ENCODE results near the gene KRT81. TPM values are rescaled to one million over a fixed set of nuclear protein-coding genes. Genes with fewer than 3 reads are reported as not detected.
A peak's percentile ranks its signal among the peaks of the same experiment; 100 is the strongest.
"Not testable (repeated sequence)": the region's sequence is repeated elsewhere in the genome, so short reads cannot be mapped to it uniquely, and the experiment has no call there.

The KRT81 gene
- total RNA-seq, 1 experiment from 2014 or later: 0.70 TPM

GRCh38 chr12:52305921-52306705, 14.8 kb upstream of the KRT81 start:
- ChIA-PET POLR2A (no interaction called here), CTCF (interaction anchor here (0.6 to 7.8 kb wide), 10 partner anchors 9 to 187 kb away, joined by 3 to 76 read pairs (median 9); partner anchors contain the start of gene KRT83)
- DNase-seq (ENCODE audit: low spot score) (no peak), ATAC-seq (peak; percentile 18)
- no peak overlapping the region for H3K4me3 Mint-ChIP-seq
- no peaks in the 10 kb centered on the region for H3K36me3 Mint-ChIP-seq
- no peaks in the 10 kb centered on the region for H3K9me3 Mint-ChIP-seq
- H3K4me1 Mint-ChIP-seq: peaks cover 17% of the 10 kb centered on the region
- H3K27me3 Mint-ChIP-seq (ENCODE audit: low read depth): peaks cover 52% of the 10 kb centered on the region
- H3K27ac Mint-ChIP-seq: no peak overlapping the region
- TF ChIP-seq FOXP4 (CRISPR knock-in tag; IDR thresholded peaks at IDR 0.05) (no peak), E2F5 (CRISPR knock-in tag; IDR thresholded peaks at IDR 0.05) (no peak)

GRCh38 chr12:52304941-52305411, 13.6 kb upstream of the KRT81 start:
- POLR2A ChIA-PET: not testable (repeated sequence)

GRCh38 chr12:52302242-52302914, 11.0 kb upstream of the KRT81 start:
- not testable (repeated sequence) for H3K4me1 Mint-ChIP-seq
- CTCF ChIA-PET: interaction anchor here (1.2 kb wide), 1 partner anchor 23 kb away, joined by 3 read pairs; no protein-coding TSS in a partner anchor

More at GRCh38 chr12:52304941-52305411, 13.6 kb upstream of the KRT81 start:
- Mint-ChIP-seq H3K27me3 (ENCODE audit: low read depth) (peaks cover 43% of the 10 kb centered on the region), H3K4me1 (peaks cover 17% of the 10 kb centered on the region)
- H3K36me3 Mint-ChIP-seq, H3K27ac Mint-ChIP-seq, H3K4me3 Mint-ChIP-seq, H3K9me3 Mint-ChIP-seq: not testable (repeated sequence)
- DNase-seq (ENCODE audit: low spot score) (peak; percentile 40), ATAC-seq (peak; percentile 69)
- CTCF ChIA-PET: interaction anchor here (0.6 to 1.0 kb wide), 2 partner anchors 23 to 26 kb away, joined by 3 read pairs; no protein-coding TSS in a partner anchor

GRCh38 chr12:52301721-52302120, 10.4 kb upstream of the KRT81 start:
- H3K27ac Mint-ChIP-seq; POLR2A ChIA-PET; H3K36me3 Mint-ChIP-seq; DNase-seq (ENCODE audit: low spot score); ATAC-seq; H3K9me3 Mint-ChIP-seq; H3K4me3 Mint-ChIP-seq; H3K4me1 Mint-ChIP-seq: not testable (repeated sequence)
- CTCF ChIA-PET: interaction anchor here (1.2 kb wide), 1 partner anchor 23 kb away, joined by 3 read pairs; no protein-coding TSS in a partner anchor
- H3K27me3 Mint-ChIP-seq (ENCODE audit: low read depth): peaks cover 13% of the 10 kb centered on the region

More at GRCh38 chr12:52302242-52302914, 11.0 kb upstream of the KRT81 start:
- peaks cover 20% of the 10 kb centered on the region for H3K27me3 Mint-ChIP-seq (ENCODE audit: low read depth)
- H3K9me3 Mint-ChIP-seq; POLR2A ChIA-PET; ATAC-seq; H3K4me3 Mint-ChIP-seq; DNase-seq (ENCODE audit: low spot score); H3K36me3 Mint-ChIP-seq; H3K27ac Mint-ChIP-seq: not testable (repeated sequence)

- H3K9me3 Mint-ChIP-seq: no peaks in the 10 kb centered on the region
- POLR2A ChIA-PET: no interaction called here
- no peak overlapping the region for H3K4me3 Mint-ChIP-seq
- no peak overlapping the region for H3K27ac Mint-ChIP-seq
- peaks cover 7% of the 10 kb centered on the region for H3K27me3 Mint-ChIP-seq (ENCODE audit: low read depth)
- CTCF ChIA-PET: interaction anchor here (1.2 kb wide), 1 partner anchor 22 kb away, joined by 3 read pairs; no protein-coding TSS in a partner anchor
- peaks cover 9% of the 10 kb centered on the region for H3K4me1 Mint-ChIP-seq
- DNase-seq (ENCODE audit: low spot score): peak; percentile 52
- H3K36me3 Mint-ChIP-seq: no peaks in the 10 kb centered on the region
- peak; percentile 41; the same call in 1 of the 2 replicates for ATAC-seq
- TF ChIP-seq NR3C1 (CRISPR knock-in tag; conservative IDR thresholded peaks at IDR 0.05; ENCODE audit: low read depth): no peak
- TF ChIP-seq E2F4 (CRISPR knock-in tag; IDR thresholded peaks at IDR 0.05; ENCODE audit: borderline replicate concordance, low read depth): no peak
- no peak for TF ChIP-seq ZNF425 (CRISPR knock-in tag; conservative IDR thresholded peaks at IDR 0.05)
- no peak for TF ChIP-seq KAT7 (CRISPR knock-in tag; IDR thresholded peaks at IDR 0.05; ENCODE audit: borderline replicate concordance)
- TF ChIP-seq NR2C2 (CRISPR knock-in tag; IDR thresholded peaks at IDR 0.05): no peak
- no peak for TF ChIP-seq GTF2I (CRISPR knock-in tag; conservative IDR thresholded peaks at IDR 0.05)
- no peak for TF ChIP-seq IRF1 (CRISPR knock-in tag; IDR thresholded peaks at IDR 0.05)
- TF ChIP-seq ESRRA (CRISPR knock-in tag; IDR thresholded peaks at IDR 0.05; ENCODE audit: borderline replicate concordance): no peak
- TF ChIP-seq NFYB (CRISPR knock-in tag; conservative IDR thresholded peaks at IDR 0.05; ENCODE audit: low read depth): no peak
- TF ChIP-seq CREM (CRISPR knock-in tag; IDR thresholded peaks at IDR 0.05): no peak
These were observed 9.7 kb upstream of the KRT81 start for GRCh38 chr12:52300796-52301691.

Data from WTC11 (cell line).